ENCODE data around the gene THADA. TPM values are rescaled to one million over a fixed set of nuclear protein-coding genes. Genes with fewer than 3 reads are reported as not detected.

THADA gene
- total RNA-seq, 2 experiments from 2014 or later = 31.2 to 32.3 TPM

GRCh38 chr2:43368483-43369385, 227.1 kb downstream of the THADA start:
- intact Hi-C loops (cut with micrococcal nuclease; ENCODE audit: unreplicated experiment) = no loop called here
- POLR2A ChIA-PET = no interaction called here

GRCh38 chr2:43367012-43367782, 228.6 kb downstream of the THADA start:
- no peaks in the 10 kb centered on the region for H3K9me2 ChIP-seq (ENCODE audit: insufficient read depth, low read length)
- H3K4me2 ChIP-seq (ENCODE audit: low read length) = no peak overlapping the region
- H3K4me3 ChIP-seq (ENCODE audit: low read depth, low read length, poor library complexity, severe bottlenecking) = no peak overlapping the region
- H2AFZ ChIP-seq (ENCODE audit: low read length) = no peak overlapping the region
- H3K79me2 ChIP-seq (ENCODE audit: insufficient read depth, low read depth, low read length) = no peaks in the 10 kb centered on the region
- no TSS peak for BruUV-seq (replicated peaks)
- H3K27ac ChIP-seq (ENCODE audit: low read depth, low read length, poor library complexity, severe bottlenecking) = no peak overlapping the region
- H3K9me3 ChIP-seq (ENCODE audit: low read length) = no peaks in the 10 kb centered on the region
- DNase-seq (ENCODE audit: low spot score) = peak; percentile 4
- ChIA-PET CTCF (ENCODE audit: unreplicated experiment) (no interaction called here), POLR2A (no interaction called here)
- H3K36me3 ChIP-seq (ENCODE audit: insufficient read depth, low read length) = no peaks in the 10 kb centered on the region
- no peaks in the 10 kb centered on the region for H3K4me1 ChIP-seq (ENCODE audit: insufficient read depth, low read length, poor library complexity, severe bottlenecking)
- TF ChIP-seq EZH2phosphoT487 (IDR thresholded peaks at IDR 0.05; ENCODE audit: borderline replicate concordance, low read depth, low read length) (no peak), CTCF (conservative IDR thresholded peaks at IDR 0.05; ENCODE audit: low read length) (no peak)
- intact Hi-C loops (cut with micrococcal nuclease; ENCODE audit: unreplicated experiment) = no loop called here
- H4K20me1 ChIP-seq (ENCODE audit: insufficient read depth, low read length) = no peaks in the 10 kb centered on the region

More at GRCh38 chr2:43368483-43369385, 227.1 kb downstream of the THADA start:
- Histone ChIP-seq H3K4me2 (ENCODE audit: low read length) (no peak overlapping the region), H3K4me1 (ENCODE audit: insufficient read depth, low read length, poor library complexity, severe bottlenecking) (no peaks in the 10 kb centered on the region), H3K27ac (ENCODE audit: low read depth, low read length, poor library complexity, severe bottlenecking) (no peak overlapping the region), H2AFZ (ENCODE audit: low read length) (no peak overlapping the region), H4K20me1 (ENCODE audit: insufficient read depth, low read length) (no peaks in the 10 kb centered on the region), H3K4me3 (ENCODE audit: low read depth, low read length, poor library complexity, severe bottlenecking) (no peak overlapping the region), H3K9me3 (ENCODE audit: low read length) (no peaks in the 10 kb centered on the region), H3K79me2 (ENCODE audit: insufficient read depth, low read depth, low read length) (no peaks in the 10 kb centered on the region), H3K9me2 (ENCODE audit: insufficient read depth, low read length) (no peaks in the 10 kb centered on the region), H3K36me3 (ENCODE audit: insufficient read depth, low read length) (no peaks in the 10 kb centered on the region)
- TF ChIP-seq CTCF (conservative IDR thresholded peaks at IDR 0.05; ENCODE audit: low read length) (no peak), EZH2phosphoT487 (IDR thresholded peaks at IDR 0.05; ENCODE audit: borderline replicate concordance, low read depth, low read length) (no peak)
- CTCF ChIA-PET (ENCODE audit: unreplicated experiment) = no interaction called here
- no TSS peak for BruUV-seq (replicated peaks)
- no peak for DNase-seq (ENCODE audit: low spot score)

Measured in OCI-LY7 (cell line).